ENCODE data around the gene PRX.
A peak's percentile ranks its signal among the peaks of the same experiment; 100 is the strongest.

The PRX gene

DNA sequence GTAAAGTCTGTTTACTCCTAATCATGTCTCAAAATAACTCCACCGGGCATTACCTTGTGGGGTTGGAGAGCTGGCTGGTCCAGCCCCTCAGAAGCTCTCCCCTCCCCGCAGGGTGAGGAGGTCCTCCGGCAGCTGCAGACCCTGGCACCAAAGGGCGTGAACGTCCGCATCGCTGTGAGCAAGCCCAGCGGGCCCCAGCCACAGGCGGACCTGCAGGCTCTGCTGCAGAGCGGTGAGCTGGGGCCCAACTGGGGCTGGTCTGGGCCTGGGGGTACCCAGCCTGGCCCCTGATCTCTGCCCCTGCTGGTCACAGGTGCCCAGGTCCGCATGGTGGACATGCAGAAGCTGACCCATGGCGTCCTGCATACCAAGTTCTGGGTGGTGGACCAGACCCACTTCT lies 43.4 kb downstream of the PRX start:
- TF ChIP-seq, protein P1, sequence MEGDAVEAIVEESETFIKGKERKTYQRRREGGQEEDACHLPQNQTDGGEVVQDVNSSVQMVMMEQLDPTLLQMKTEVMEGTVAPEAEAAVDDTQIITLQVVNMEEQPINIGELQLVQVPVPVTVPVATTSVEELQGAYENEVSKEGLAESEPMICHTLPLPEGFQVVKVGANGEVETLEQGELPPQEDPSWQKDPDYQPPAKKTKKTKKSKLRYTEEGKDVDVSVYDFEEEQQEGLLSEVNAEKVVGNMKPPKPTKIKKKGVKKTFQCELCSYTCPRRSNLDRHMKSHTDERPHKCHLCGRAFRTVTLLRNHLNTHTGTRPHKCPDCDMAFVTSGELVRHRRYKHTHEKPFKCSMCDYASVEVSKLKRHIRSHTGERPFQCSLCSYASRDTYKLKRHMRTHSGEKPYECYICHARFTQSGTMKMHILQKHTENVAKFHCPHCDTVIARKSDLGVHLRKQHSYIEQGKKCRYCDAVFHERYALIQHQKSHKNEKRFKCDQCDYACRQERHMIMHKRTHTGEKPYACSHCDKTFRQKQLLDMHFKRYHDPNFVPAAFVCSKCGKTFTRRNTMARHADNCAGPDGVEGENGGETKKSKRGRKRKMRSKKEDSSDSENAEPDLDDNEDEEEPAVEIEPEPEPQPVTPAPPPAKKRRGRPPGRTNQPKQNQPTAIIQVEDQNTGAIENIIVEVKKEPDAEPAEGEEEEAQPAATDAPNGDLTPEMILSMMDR (IDR thresholded peaks at IDR 0.05; ENCODE audit: insufficient read depth, low read depth, low read length, missing control alignments) = no peak
- no peak overlapping the region for H3K4me3 ChIP-seq (ENCODE audit: low read depth, low read length)
- no peak for DNase-seq (ENCODE audit: low read depth)

DNA sequence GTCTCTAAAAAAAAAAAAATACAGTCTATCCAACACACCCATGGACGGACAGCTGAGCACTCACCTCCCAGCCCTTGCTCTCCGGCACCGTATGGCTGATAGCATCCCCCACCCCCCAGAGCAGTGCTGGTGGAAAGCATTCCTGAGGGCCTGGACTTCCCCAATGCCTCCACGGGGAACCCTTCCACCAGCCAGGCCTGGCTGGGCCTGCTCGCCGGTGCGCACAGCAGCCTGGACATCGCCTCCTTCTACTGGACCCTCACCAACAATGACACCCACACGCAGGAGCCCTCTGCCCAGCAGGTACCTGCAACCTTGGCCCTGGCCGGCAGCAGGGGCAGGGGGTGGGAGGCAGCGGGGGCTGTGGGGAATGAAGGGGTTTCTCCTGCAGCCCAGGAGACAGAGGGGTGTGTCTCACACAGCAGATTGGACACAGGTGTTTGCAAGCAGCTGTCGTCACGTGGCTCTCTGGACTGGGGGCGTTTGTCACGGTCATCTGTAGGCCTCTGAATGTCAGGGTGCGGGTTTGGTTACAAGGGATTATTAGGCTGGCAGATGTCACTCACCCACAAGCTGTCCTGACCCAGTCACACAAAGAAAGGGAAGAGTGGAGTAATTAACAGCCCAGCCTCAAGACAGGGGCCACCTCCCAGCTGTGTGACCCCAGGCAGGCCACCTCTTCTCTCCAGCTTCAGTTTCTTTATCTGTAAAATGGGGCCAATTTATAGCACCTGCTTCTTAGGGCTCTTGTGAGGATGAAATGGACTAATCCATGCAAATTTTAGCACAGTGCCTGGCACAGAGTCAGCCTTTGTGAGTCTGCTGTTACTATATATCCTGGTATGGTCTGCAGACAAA lies 45.4 kb downstream of the PRX start:
- no peak for DNase-seq (ENCODE audit: low read depth)
- no peak overlapping the region for H3K4me3 ChIP-seq (ENCODE audit: low read depth, low read length)
- TF ChIP-seq, protein P1 (IDR thresholded peaks at IDR 0.05; ENCODE audit: insufficient read depth, low read depth, low read length, missing control alignments) = no peak

DNA sequence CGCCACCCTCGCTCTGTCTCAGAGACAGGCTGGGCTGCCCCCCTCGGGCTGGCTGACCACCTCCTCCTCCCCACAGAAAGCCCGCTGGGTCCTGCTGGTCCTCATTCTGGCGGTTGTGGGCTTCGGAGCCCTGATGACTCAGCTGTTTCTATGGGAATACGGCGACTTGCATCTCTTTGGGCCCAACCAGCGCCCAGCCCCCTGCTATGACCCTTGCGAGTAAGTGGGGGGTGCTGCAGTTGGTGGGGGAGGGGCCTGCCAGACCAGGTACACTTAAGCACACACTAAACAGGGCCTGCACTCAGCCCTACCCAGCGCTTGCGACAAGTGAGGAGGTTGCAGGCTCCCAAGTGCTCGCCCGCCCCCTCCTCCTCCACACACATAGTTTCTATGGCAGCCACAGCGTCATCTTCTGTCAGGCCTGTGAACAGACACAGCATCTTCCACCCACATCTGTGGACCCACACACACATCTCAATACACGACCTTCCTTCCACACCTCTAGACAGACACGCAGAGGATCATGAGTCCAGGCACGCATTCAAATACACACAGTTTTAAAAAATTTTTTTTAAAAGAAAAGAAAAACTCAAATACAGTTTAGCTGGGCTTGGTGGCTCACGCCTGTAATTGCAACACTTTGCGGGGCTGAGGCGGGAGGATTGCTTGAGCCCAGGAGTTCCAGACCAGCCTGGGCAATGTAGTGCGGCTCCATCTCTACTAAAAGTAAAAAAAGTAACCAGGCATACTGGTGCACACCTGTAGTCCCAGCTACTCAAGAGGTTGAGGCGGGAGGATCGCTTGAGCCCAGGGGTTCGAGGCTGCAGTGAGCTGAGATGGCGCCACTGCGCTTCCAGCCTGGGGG lies 46.2 kb downstream of the PRX start:
- DNase-seq (ENCODE audit: low read depth) = no peak
- H3K4me3 ChIP-seq (ENCODE audit: low read depth, low read length) = no peak overlapping the region

DNA sequence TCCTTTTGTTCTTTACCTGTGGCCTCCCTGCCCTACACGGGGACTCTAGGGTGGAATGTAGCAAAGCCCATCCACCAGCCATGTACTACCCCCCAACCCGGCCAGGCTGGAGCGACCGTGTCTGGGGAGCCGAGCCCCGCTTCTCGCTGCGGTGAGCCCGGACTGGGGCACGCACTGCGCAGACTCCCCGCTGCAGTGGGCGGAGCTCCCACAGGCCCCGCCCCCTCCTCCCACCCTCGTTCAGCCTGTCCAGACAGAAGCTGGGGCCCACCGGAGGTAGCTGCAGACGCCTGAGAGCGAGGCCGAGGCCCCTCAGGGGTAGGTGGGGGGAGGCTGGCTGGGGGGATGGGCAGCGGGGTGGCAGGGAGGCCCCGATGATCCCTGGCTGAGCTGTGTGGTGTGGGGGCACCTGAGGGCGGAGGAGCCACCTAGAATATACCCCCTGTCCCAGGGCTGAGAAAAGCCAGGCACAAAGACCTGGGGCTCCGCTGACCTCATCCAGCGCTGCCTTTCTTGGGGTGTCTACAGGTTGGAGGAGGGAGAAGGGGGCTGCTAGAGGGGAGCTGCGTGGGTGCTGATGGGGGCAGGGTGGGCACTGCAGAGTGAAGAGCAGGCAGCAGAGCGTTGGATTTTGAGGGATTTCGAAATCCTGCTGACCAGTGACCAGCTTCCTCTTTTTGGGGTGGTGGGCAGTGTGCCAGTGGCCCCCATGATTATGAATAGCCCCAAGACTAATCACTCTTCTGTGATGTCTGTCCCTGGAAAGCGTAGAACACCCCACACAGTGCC lies 47.4 kb downstream of the PRX start:
- peak overlapping the region; percentile 13; the same call in 1 of the 2 replicates for H3K4me3 ChIP-seq (ENCODE audit: low read depth, low read length)
- peak; percentile 64 for DNase-seq (ENCODE audit: low read depth)
- TF ChIP-seq, protein P1 (IDR thresholded peaks at IDR 0.05; ENCODE audit: insufficient read depth, low read depth, low read length, missing control alignments) = no peak

More for the DNA sequence above, 46.2 kb downstream of the PRX start:
- TF ChIP-seq, protein P1 (IDR thresholded peaks at IDR 0.05; ENCODE audit: insufficient read depth, low read depth, low read length, missing control alignments) = no peak

DNA sequence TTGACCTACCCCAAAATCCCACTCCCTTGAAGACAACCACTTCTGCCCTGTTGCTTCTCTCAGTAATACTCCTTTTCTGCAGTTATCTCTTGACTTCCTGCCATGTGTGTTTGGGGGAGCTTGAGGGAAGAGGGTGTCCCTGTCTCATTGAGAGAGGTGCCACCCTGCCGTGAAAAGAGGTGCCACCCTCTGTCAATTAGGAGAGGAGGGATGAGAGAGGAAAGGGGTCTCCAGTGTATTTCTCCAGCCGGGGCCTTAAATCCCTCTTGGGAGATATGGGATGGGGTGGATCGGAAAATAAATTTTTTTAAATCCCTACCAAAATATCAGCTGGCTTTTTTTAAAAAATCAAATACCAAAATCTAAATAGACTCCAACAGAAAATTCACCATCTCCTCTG lies 48.2 kb downstream of the PRX start:
- H3K4me3 ChIP-seq (ENCODE audit: low read depth, low read length) = no peak overlapping the region
- DNase-seq (ENCODE audit: low read depth) = no peak

DNA sequence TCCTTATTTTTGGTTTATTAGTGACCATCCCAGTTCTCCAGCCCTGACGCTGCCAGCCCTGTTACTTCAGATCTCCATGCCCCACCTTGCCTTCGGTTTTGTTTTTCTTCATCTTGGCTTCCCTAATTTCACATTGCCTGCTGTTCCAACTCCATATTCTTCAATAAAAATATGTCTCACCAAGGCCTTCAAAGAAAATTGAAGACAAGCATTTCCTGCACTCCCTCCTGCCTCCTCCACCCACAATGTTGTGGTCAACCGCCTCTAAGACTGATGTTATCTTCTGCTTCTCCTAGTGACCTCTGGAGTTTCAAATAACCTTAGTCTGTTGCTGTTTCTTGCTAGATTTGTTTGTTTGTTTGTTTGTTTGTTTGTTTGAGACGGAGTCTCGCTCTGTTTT lies 50.1 kb downstream of the PRX start:
- TF ChIP-seq, protein P1 (IDR thresholded peaks at IDR 0.05; ENCODE audit: insufficient read depth, low read depth, low read length, missing control alignments) = no peak
- H3K4me3 ChIP-seq (ENCODE audit: low read depth, low read length) = no peak overlapping the region
- no peak for DNase-seq (ENCODE audit: low read depth)

More for the DNA sequence above, 48.2 kb downstream of the PRX start:
- TF ChIP-seq, protein P1 (IDR thresholded peaks at IDR 0.05; ENCODE audit: insufficient read depth, low read depth, low read length, missing control alignments) = no peak
